GM23248 (cell line): ENCODE results near the gene PDE1A. TPM values are rescaled to one million over a fixed set of nuclear protein-coding genes. Genes with fewer than 3 reads are reported as not detected.
"Not testable (repeated sequence)": the region's sequence is repeated elsewhere in the genome, so short reads cannot be mapped to it uniquely, and the experiment has no call there.

Experiments used
- DNase-seq: peaks from one replicate; pipeline ENCODE4 v3.0.0-alpha.2; 2015
- H2AFZ ChIP-seq: fragments of 200-600 bp; sonication (generic); 2 replicates; pipeline ENCODE4 v1.6.1; 2016; ENCODE audit warnings: antibody characterized with exemption
- H3F3A ChIP-seq: fragments of 200-600 bp; sonication (generic); 2 replicates; pipeline ENCODE4 v1.6.1; 2016; ENCODE audit warnings: mild to moderate bottlenecking, antibody characterized with exemption, mixed run types; ENCODE audit not compliant: insufficient read depth
- H3K27ac ChIP-seq: fragments of 200-600 bp; sonication (generic); 2 replicates; pipeline ENCODE4 v1.5.1; 2016; ENCODE audit warnings: mild to moderate bottlenecking
- H3K27me3 ChIP-seq: fragments of 200-600 bp; sonication (generic); replicated peaks from 2 replicates; pipeline ENCODE4 v1.6.1; 2016; ENCODE audit warnings: mild to moderate bottlenecking; ENCODE audit not compliant: insufficient read depth
- H3K36me3 ChIP-seq: fragments of 200-600 bp; sonication (generic); 2 replicates; pipeline ENCODE4 v1.6.1; 2016; ENCODE audit warnings: low read depth, mild to moderate bottlenecking
- H3K4me1 ChIP-seq: fragments of 200-600 bp; sonication (generic); 2 replicates; pipeline ENCODE4 v1.6.1; 2016; ENCODE audit warnings: mild to moderate bottlenecking; ENCODE audit not compliant: insufficient read depth
- H3K4me2 ChIP-seq: fragments of 200-600 bp; sonication (generic); one replicate; pipeline ENCODE4 v1.6.1; 2016; ENCODE audit warnings: mild to moderate bottlenecking; ENCODE audit not compliant: unreplicated experiment
- H3K4me3 ChIP-seq: fragments of 200-600 bp; sonication (generic); 2 replicates; pipeline ENCODE4 v1.5.1; 2016; ENCODE audit warnings: mild to moderate bottlenecking
- H3K79me2 ChIP-seq: fragments of 200-600 bp; sonication (generic); 2 replicates; pipeline ENCODE4 v1.6.1; 2016; ENCODE audit warnings: mild to moderate bottlenecking; ENCODE audit not compliant: insufficient read depth
- H3K9ac ChIP-seq: fragments of 200-600 bp; sonication (generic); 2 replicates; pipeline ENCODE4 v1.6.1; 2016; ENCODE audit warnings: mild to moderate bottlenecking
- H3K9me2 ChIP-seq: fragments of 200-600 bp; sonication (generic); 2 replicates; pipeline ENCODE4 v1.6.1; 2016; ENCODE audit warnings: mixed run types, mild to moderate bottlenecking, moderate library complexity; ENCODE audit not compliant: insufficient read depth
- H3K9me3 ChIP-seq: fragments of 200-600 bp; sonication (generic); one replicate; pipeline ENCODE4 v1.6.1; 2017; ENCODE audit warnings: low read depth
- H4K20me1 ChIP-seq: fragments of 200-600 bp; sonication (generic); 2 replicates; pipeline ENCODE4 v1.6.0; 2016; ENCODE audit not compliant: insufficient read depth
- EZH2 ChIP-seq: fragments of 200-600 bp; sonication (generic); IDR thresholded peaks from 2 replicates; pipeline ENCODE4 v1.6.1; 2018; ENCODE audit warnings: antibody characterized with exemption, mild to moderate bottlenecking; ENCODE audit not compliant: insufficient read depth, poor library complexity, severe bottlenecking
- EZH2phosphoT487 ChIP-seq: fragments of 200-600 bp; sonication (generic); IDR thresholded peaks from 2 replicates; pipeline ENCODE4 v1.6.1; 2018; ENCODE audit warnings: antibody characterized with exemption, moderate library complexity, mild to moderate bottlenecking, low read depth; ENCODE audit not compliant: insufficient read depth
- WGBS, 2 experiments: methylation state at CpG; one replicate each; pipeline ENCODE4 v1.1.6; 2015 to 2017; ENCODE audit warnings: low lambda C conversion rate in 2 of 2, low coverage in 1 of 2; ENCODE audit errors: missing lambda C conversion rate in 2 of 2; 5-methylcytosine and 5-hydroxymethylcytosine counted together
- in situ Hi-C: fragments of 300-500 bp; cut with MboI; formaldehyde crosslinking; loops from 2 replicates; pipeline ENCODE4 v1.15.0; 2020
- polyA plus RNA-seq: library from polyadenylated mRNA; unstranded; fragments of >200 nt; fragmentation: Nextera tagmentation; extraction: Ambion mirVana; gene quantifications from 2 replicates; pipeline ENCODE4 v1.2.1, GENCODE V29; 2016
- total RNA-seq: library from RNA; depleted of rRNA; stranded (reverse); fragments of >200 nt; shearing (Covaris generic); gene quantifications from 2 replicates; pipeline ENCODE4 v1.2.3, GENCODE V29; 2014

Gene PDE1A
- total and polyA plus RNA-seq, 2 experiments from 2014 or later = 1.0 to 1.9 TPM

- DNase-seq = no peak
- in situ Hi-C loops = no loop called here
- Histone ChIP-seq H3K27me3 (no peaks in the 10 kb centered on the region), H3K27ac (no peak overlapping the region), H3K79me2 (no peaks in the 10 kb centered on the region), H3K9ac (no peak overlapping the region), H3K9me3 (no peaks in the 10 kb centered on the region), H3K4me1 (no peaks in the 10 kb centered on the region; the same call in 1 of the 2 replicates), H3F3A (no peaks in the 10 kb centered on the region), H3K36me3 (no peaks in the 10 kb centered on the region), H4K20me1 (no peaks in the 10 kb centered on the region), H2AFZ (no peak overlapping the region), H3K4me3 (no peak overlapping the region), H3K9me2 (no peaks in the 10 kb centered on the region), H3K4me2 (no peak overlapping the region)
- no peak for TF ChIP-seq EZH2
- no peak for TF ChIP-seq EZH2phosphoT487
- 93% methylated on average over 3 of the region's 3 CpGs for WGBS, 2 experiments
Observed at GRCh38 chr2:182283512-182283911, 143.3 kb downstream of the PDE1A start.

DNA sequence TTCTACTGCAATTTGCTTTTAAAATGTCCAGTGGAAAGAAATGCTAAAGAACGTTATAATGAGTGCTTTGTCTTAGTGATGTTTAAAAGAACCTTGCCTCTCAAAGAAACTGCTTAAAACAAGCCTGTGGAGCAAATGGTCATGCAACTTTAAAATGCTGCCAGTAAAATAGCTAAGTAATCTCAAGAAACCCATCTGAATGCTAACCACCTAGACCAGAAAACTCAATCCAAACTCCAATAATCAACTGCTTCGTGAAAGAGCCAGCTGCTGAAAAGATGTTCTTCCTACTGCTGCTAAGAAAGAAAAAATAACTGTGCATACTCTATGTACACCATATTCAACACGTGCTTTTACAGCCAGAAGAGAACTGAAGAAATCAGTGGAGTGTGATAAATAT lies 145.6 kb downstream of the PDE1A start:
- Histone ChIP-seq H4K20me1 (no peaks in the 10 kb centered on the region), H3K9me2 (no peaks in the 10 kb centered on the region), H3K4me2 (no peak overlapping the region), H3K36me3 (no peaks in the 10 kb centered on the region), H3K4me1 (no peaks in the 10 kb centered on the region; the same call in 1 of the 2 replicates), H3K27me3 (no peaks in the 10 kb centered on the region), H3K27ac (no peak overlapping the region), H3K4me3 (no peak overlapping the region), H2AFZ (0 out of 2 replicates have a peak overlapping the region, but pooled peaks have one; percentile 1), H3F3A (no peaks in the 10 kb centered on the region), H3K9me3 (no peaks in the 10 kb centered on the region), H3K9ac (no peak overlapping the region), H3K79me2 (no peaks in the 10 kb centered on the region)
- no peak for TF ChIP-seq EZH2
- no peak for DNase-seq
- 12 to 19% methylated on average over 3 of the region's 3 CpGs for WGBS, 2 experiments
- in situ Hi-C loops = no loop called here

- H2AFZ ChIP-seq = no peak overlapping the region
- H3K36me3 ChIP-seq = no peaks in the 10 kb centered on the region
- in situ Hi-C loops = no loop called here
- no peaks in the 10 kb centered on the region for H3K9me3 ChIP-seq
- no peaks in the 10 kb centered on the region; the same call in 1 of the 2 replicates for H3K4me1 ChIP-seq
- H3K79me2 ChIP-seq = no peaks in the 10 kb centered on the region
- no peaks in the 10 kb centered on the region for H3K9me2 ChIP-seq
- no peak overlapping the region for H3K9ac ChIP-seq
- H4K20me1 ChIP-seq = no peaks in the 10 kb centered on the region
- peak; percentile 10 for DNase-seq
- H3K27me3 ChIP-seq = no peaks in the 10 kb centered on the region
- no peaks in the 10 kb centered on the region for H3F3A ChIP-seq
- no peak overlapping the region for H3K27ac ChIP-seq
- TF ChIP-seq EZH2phosphoT487 = no peak
- no peak for TF ChIP-seq EZH2
- H3K4me2 ChIP-seq = no peak overlapping the region
- no peak overlapping the region for H3K4me3 ChIP-seq
Observed at GRCh38 chr2:182280118-182280517, 146.7 kb downstream of the PDE1A start.

- H3F3A ChIP-seq, H3K4me2 ChIP-seq, H3K4me3 ChIP-seq, in situ Hi-C loops, H3K36me3 ChIP-seq, H2AFZ ChIP-seq, H3K27me3 ChIP-seq, H3K4me1 ChIP-seq, H3K79me2 ChIP-seq, H3K9me2 ChIP-seq, H4K20me1 ChIP-seq, H3K9ac ChIP-seq, DNase-seq, H3K27ac ChIP-seq, H3K9me3 ChIP-seq: not testable (repeated sequence)
- 27 to 32% methylated on average over 6 of the region's 6 CpGs for WGBS, 2 experiments
Observed at GRCh38 chr2:182276662-182277061, 150.2 kb downstream of the PDE1A start.

GRCh38 chr2:182267971-182268370 lies 158.9 kb downstream of the PDE1A start:
- Histone ChIP-seq H4K20me1 (no peaks in the 10 kb centered on the region), H3K9ac (no peak overlapping the region), H3K4me1 (no peaks in the 10 kb centered on the region), H3K79me2 (no peaks in the 10 kb centered on the region), H3K9me2 (no peaks in the 10 kb centered on the region), H3K27me3 (no peaks in the 10 kb centered on the region), H3K27ac (no peak overlapping the region), H3F3A (no peaks in the 10 kb centered on the region), H3K36me3 (no peaks in the 10 kb centered on the region), H2AFZ (no peak overlapping the region), H3K4me2 (no peak overlapping the region), H3K4me3 (no peak overlapping the region), H3K9me3 (no peaks in the 10 kb centered on the region)
- TF ChIP-seq EZH2phosphoT487 = no peak
- no peak for TF ChIP-seq EZH2
- 39 to 61% methylated on average over 1 of the region's 1 CpG for WGBS, 2 experiments
- DNase-seq = no peak
- in situ Hi-C loops = no loop called here
